Measurements from ENCODE around the gene RSAD2. TPM values are rescaled to one million over a fixed set of nuclear protein-coding genes. Genes with fewer than 3 reads are reported as not detected.

Gene RSAD2
- total and polyA plus RNA-seq, 2 donors (not counting 3 experiments of a cell fraction or from before 2014, with no cell fraction given): 0.03 to 0.18 TPM

GRCh38 chr2:6852195-6852594 lies 25.4 kb upstream of the RSAD2 start:
- DNase-seq (ENCODE audit: low read depth, low spot score) (no peak), FAIRE-seq (no peak)
- Histone ChIP-seq H3K36me3 (ENCODE audit: control insufficient read depth in 2 of 2, extremely low read depth in 1 of 2, insufficient read depth in 2 of 2, low read length in 2 of 2) (no peaks in the 10 kb centered on the region), H3K4me1 (ENCODE audit: control insufficient read depth, extremely low read depth, insufficient read depth, low read length) (no peaks in the 10 kb centered on the region), H3K4me2 (ENCODE audit: insufficient read depth, low read length) (no peak overlapping the region), H2AFZ (ENCODE audit: low read depth, low read length) (no peak overlapping the region), H4K20me1 (replicated peaks; ENCODE audit: control insufficient read depth, extremely low read depth, insufficient read depth, low read length) (no peaks in the 10 kb centered on the region), H3K9ac (replicated peaks; ENCODE audit: extremely low read depth, insufficient read depth, low read length) (no peak overlapping the region), H3K4me3 (replicated peaks in 1 of 3; ENCODE audit: insufficient read depth in 1 of 3, low read depth in 1 of 3, low read length in 3 of 3) (no peak overlapping the region), H3K27me3 (ENCODE audit: control insufficient read depth in 2 of 2, insufficient read depth in 2 of 2, low read length in 2 of 2) (no peaks in the 10 kb centered on the region), H3K27ac (ENCODE audit: insufficient read depth, low read depth, low read length) (no peak overlapping the region), H3K79me2 (ENCODE audit: control insufficient read depth, insufficient read depth, low read length) (no peaks in the 10 kb centered on the region), H3K9me1 (replicated peaks; ENCODE audit: control insufficient read depth, extremely low read depth, insufficient read depth, low read length) (no peaks in the 10 kb centered on the region), H3K9me3 (replicated peaks; ENCODE audit: control insufficient read depth, insufficient read depth, low read length) (no peaks in the 10 kb centered on the region)
- POLR2A ChIA-PET: no interaction called here
- intact Hi-C loops (cut with micrococcal nuclease) (no loop called here), dilution Hi-C loops (cut with MboI; ENCODE audit: extremely low pct_ligation_motif_present, low sequenced_read_pairs) (no loop called here)
- BruUV-seq (replicated peaks): no TSS peak
- TF ChIP-seq MAX (IDR thresholded peaks at IDR 0.05; ENCODE audit: insufficient read depth, insufficient read length): no peak
- CTCF ChIA-PET: no interaction called here

GRCh38 chr2:6854416-6854815 lies 23.2 kb upstream of the RSAD2 start:
- BruUV-seq (replicated peaks): no TSS peak
- Histone ChIP-seq H3K9me3 (replicated peaks; ENCODE audit: control insufficient read depth, insufficient read depth, low read length) (no peaks in the 10 kb centered on the region), H2AFZ (ENCODE audit: low read depth, low read length) (no peak overlapping the region), H3K9me1 (replicated peaks; ENCODE audit: control insufficient read depth, extremely low read depth, insufficient read depth, low read length) (no peaks in the 10 kb centered on the region), H3K9ac (replicated peaks; ENCODE audit: extremely low read depth, insufficient read depth, low read length) (no peak overlapping the region), H3K4me2 (ENCODE audit: insufficient read depth, low read length) (no peak overlapping the region), H3K79me2 (ENCODE audit: control insufficient read depth, insufficient read depth, low read length) (no peaks in the 10 kb centered on the region), H3K36me3 (ENCODE audit: control insufficient read depth in 2 of 2, extremely low read depth in 1 of 2, insufficient read depth in 2 of 2, low read length in 2 of 2) (no peaks in the 10 kb centered on the region), H4K20me1 (replicated peaks; ENCODE audit: control insufficient read depth, extremely low read depth, insufficient read depth, low read length) (no peaks in the 10 kb centered on the region), H3K4me1 (ENCODE audit: control insufficient read depth, extremely low read depth, insufficient read depth, low read length) (no peaks in the 10 kb centered on the region), H3K27ac (ENCODE audit: insufficient read depth, low read depth, low read length) (no peak overlapping the region), H3K4me3 (replicated peaks in 1 of 3; ENCODE audit: insufficient read depth in 1 of 3, low read depth in 1 of 3, low read length in 3 of 3) (no peak overlapping the region), H3K27me3 (ENCODE audit: control insufficient read depth in 2 of 2, insufficient read depth in 2 of 2, low read length in 2 of 2) (no peaks in the 10 kb centered on the region)
- intact Hi-C loops (cut with micrococcal nuclease) (no loop called here), dilution Hi-C loops (cut with MboI; ENCODE audit: extremely low pct_ligation_motif_present, low sequenced_read_pairs) (no loop called here)
- DNase-seq (ENCODE audit: low read depth, low spot score) (no peak), FAIRE-seq (no peak)
- TF ChIP-seq GATA2 (IDR thresholded peaks at IDR 0.05; ENCODE audit: insufficient read depth, insufficient read length, low read depth, low read length): no peak
- no peak for TF ChIP-seq POLR2A (IDR thresholded peaks at IDR 0.05; ENCODE audit: low read depth, low read length)
- no peak for TF ChIP-seq POLR2AphosphoS5 (IDR thresholded peaks at IDR 0.05; ENCODE audit: insufficient read depth, low read depth, low read length)
- no peak for TF ChIP-seq MAX (IDR thresholded peaks at IDR 0.05; ENCODE audit: insufficient read depth, insufficient read length)
- TF ChIP-seq MYC (IDR thresholded peaks at IDR 0.05; ENCODE audit: low read depth, low read length): no peak
- TF ChIP-seq JUN (IDR thresholded peaks at IDR 0.05; ENCODE audit: borderline replicate concordance, insufficient read depth, insufficient read length, low read depth): no peak
- TF ChIP-seq EZH2 (IDR thresholded peaks at IDR 0.05; ENCODE audit: borderline replicate concordance, low read depth, low read length, severe bottlenecking): no peak
- TF ChIP-seq CTCF (IDR thresholded peaks at IDR 0.05; ENCODE audit: extremely low read depth in 1 of 2, insufficient read depth in 1 of 2, low read depth in 1 of 2, low read length in 2 of 2): no peak
- TF ChIP-seq FOS (IDR thresholded peaks at IDR 0.05; ENCODE audit: borderline replicate concordance, insufficient read depth, low read length): no peak
- ChIA-PET POLR2A (no interaction called here), CTCF (no interaction called here)
